K562 (cell line): ENCODE data around the gene SNX4. TPM values are rescaled to one million over a fixed set of nuclear protein-coding genes. Genes with fewer than 3 reads are reported as not detected.

Source experiments
- ATAC-seq: fragments of 200-7000 bp; cut with Tn5 transposase; 3 replicates; pipeline ENCODE4 v1.9.1; 2020; ENCODE audit warnings: moderate library complexity
- BruUV-seq: library from RNA; stranded (reverse); fragments of 400-500 nt; replicated peaks from 2 replicates; lab custom pipeline; 2021; lab: Mats Ljungman, UMichigan
- CTCF ChIA-PET: fragments of 300-600 bp; formaldehyde crosslinking; extraction: SDS; loops from one replicate; lab custom pipeline; 2021; ENCODE audit warnings: low intra/inter-chr PET ratio; lab: Yijun Ruan, JAX
- POLR2A ChIA-PET: fragments of 300-600, 350-650 bp; sonication (Branson Sonifier 250); formaldehyde crosslinking; extraction: SDS; loops from one replicate; lab custom pipeline; 2021; ENCODE audit warnings: antibody characterized with exemption, inconsistent platforms; lab: Yijun Ruan, JAX
- DNase-seq, 4 experiments: peaks; one replicate each; pipeline versions ENCODE4 v3.0.0 to v3.0.0-alpha.2; 2011 to 2018; ENCODE audit warnings: low spot score in 3 of 4, mixed read lengths in 3 of 4; ENCODE audit errors: extremely low read depth in 1 of 4
- FAIRE-seq: peaks from 2 replicates; lab custom pipeline; 2011; peaks lifted over from hg19 to GRCh38; lab: Jason Lieb, UNC
- H2AFZ ChIP-seq: 2 replicates; pipeline ENCODE4 v1.6.0; 2011; ENCODE audit warnings: low read depth, low read length, control low read depth, inconsistent platforms
- H3K27ac ChIP-seq: fragments of 200-600 bp; 3 replicates; pipeline ENCODE4 v1.8.0; 2011; ENCODE audit warnings: low read depth, mild to moderate bottlenecking, control low read depth, inconsistent platforms, low read length, moderate library complexity, mixed read lengths; ENCODE audit errors: extremely low read depth
- H3K27me3 ChIP-seq, 2 experiments: fragments of 300-600 bp in 1 of 2; 2 replicates in 1 of 2; 3 replicates in 1 of 2; pipeline versions ENCODE4 v1.6.0 to v1.8.0; 2011; ENCODE audit warnings: inconsistent platforms in 2 of 2, low read length in 2 of 2, mild to moderate bottlenecking in 1 of 2, mixed read lengths in 1 of 2, moderate library complexity in 1 of 2; ENCODE audit not compliant: control insufficient read depth in 2 of 2, insufficient read depth in 2 of 2
- H3K36me3 ChIP-seq: fragments of 300-600 bp; 3 replicates; pipeline ENCODE4 v1.8.0; 2011; ENCODE audit warnings: mild to moderate bottlenecking, low read length, inconsistent platforms; ENCODE audit not compliant: control insufficient read depth, insufficient read depth
- H3K4me1 ChIP-seq, 2 experiments: fragments of 200-600 bp in 1 of 2; replicated peaks in 1 of 2; 2 replicates in 1 of 2; 3 replicates in 1 of 2; pipeline versions ENCODE4 v1.5.1 to v1.8.0; 2011; ENCODE audit warnings: inconsistent platforms in 2 of 2, low read length in 2 of 2, mild to moderate bottlenecking in 1 of 2, mixed read lengths in 1 of 2, moderate library complexity in 1 of 2; ENCODE audit not compliant: control insufficient read depth in 2 of 2, insufficient read depth in 2 of 2
- H3K4me2 ChIP-seq: 2 replicates; pipeline ENCODE4 v1.6.1; 2011; ENCODE audit warnings: low read length, control low read depth, inconsistent platforms, mixed read lengths; ENCODE audit not compliant: insufficient read depth
- H3K4me3 ChIP-seq: fragments of 200-600 bp; sonication (generic), shearing (Covaris generic); 2 replicates; pipeline ENCODE4 v1.5.1; 2016; ENCODE audit warnings: control low read depth, inconsistent platforms
- H3K79me2 ChIP-seq: fragments of 200-600 bp; 3 replicates; pipeline ENCODE4 v1.8.0; 2011; ENCODE audit warnings: low read length, inconsistent platforms; ENCODE audit not compliant: control insufficient read depth, insufficient read depth
- H3K9ac ChIP-seq, 2 experiments: 2 replicates each; pipeline versions ENCODE4 v1.6.0 to v1.6.1; 2011; ENCODE audit warnings: low read depth in 2 of 2, low read length in 2 of 2, control low read depth in 1 of 2, inconsistent platforms in 1 of 2, mild to moderate bottlenecking in 1 of 2, mixed read lengths in 1 of 2; ENCODE audit not compliant: insufficient read depth in 1 of 2
- H3K9me1 ChIP-seq: one replicate; pipeline ENCODE4 v1.6.0; 2011; ENCODE audit warnings: inconsistent platforms, mild to moderate bottlenecking, low read length, moderate library complexity; ENCODE audit not compliant: control insufficient read depth, insufficient read depth
- H3K9me3 ChIP-seq: replicated peaks from 2 replicates; pipeline ENCODE4 v1.5.1; 2011; ENCODE audit warnings: low read depth, low read length, inconsistent platforms; ENCODE audit not compliant: control insufficient read depth, insufficient read depth
- H4K20me1 ChIP-seq: replicated peaks from 2 replicates; pipeline ENCODE4 v1.6.1; 2011; ENCODE audit warnings: low read length, inconsistent platforms, mixed read lengths; ENCODE audit not compliant: control insufficient read depth, insufficient read depth
- CBX1 ChIP-seq: sonication (generic); IDR thresholded peaks from 2 replicates; pipeline ENCODE4 v1.6.1; 2016; ENCODE audit warnings: antibody characterized with exemption, low read depth, mild to moderate bottlenecking
- DPF2 ChIP-seq: fragments of 450-650 bp; IDR thresholded peaks from 2 replicates; pipeline ENCODE4 v1.6.1; 2016
- GATA2 ChIP-seq: sonication (generic); formaldehyde crosslinking; IDR thresholded peaks from 2 replicates; pipeline ENCODE4 v1.4.0; 2020; ENCODE audit warnings: mild to moderate bottlenecking, missing genetic modification reagents
- ILF3 ChIP-seq: fragments of 450-650 bp; IDR thresholded peaks from 2 replicates; pipeline ENCODE4 v1.6.1; 2018; ENCODE audit warnings: antibody characterized with exemption, mild to moderate bottlenecking, moderate library complexity, borderline replicate concordance
- MBD2 ChIP-seq: sonication (generic); IDR thresholded peaks from 2 replicates; pipeline ENCODE4 v1.6.1; 2016; ENCODE audit warnings: low read depth, borderline replicate concordance
- MECOM ChIP-seq: fragments of 250-450 bp; sonication (Bioruptor Pico); IDR thresholded peaks from 2 replicates; pipeline ENCODE4 v1.8.0; 2022; ENCODE audit warnings: inconsistent platforms
- MLX ChIP-seq, 2 experiments: fragments of 450-650 bp in 1 of 2; sonication (generic) in 1 of 2; formaldehyde crosslinking; conservative IDR thresholded peaks; 2 replicates each; pipeline versions ENCODE4 v1.4.0 to v1.8.1; 2020 to 2022; ENCODE audit warnings: mild to moderate bottlenecking in 1 of 2, missing genetic modification reagents in 1 of 2
- RFX5 ChIP-seq: IDR thresholded peaks from 2 replicates; pipeline ENCODE4 v1.6.1; 2011; ENCODE audit warnings: low read depth, mild to moderate bottlenecking, improper control_type of control experiment, low read length
- RUNX1 ChIP-seq: sonication (generic); IDR thresholded peaks from 2 replicates; pipeline ENCODE4 v1.6.1; 2016; ENCODE audit warnings: antibody characterized with exemption, low read depth
- THRB ChIP-seq: fragments of 450-650 bp; formaldehyde crosslinking; conservative IDR thresholded peaks from 2 replicates; pipeline ENCODE4 v1.4.0; 2022; ENCODE audit warnings: mild to moderate bottlenecking, missing genetic modification characterization
- ZBTB9 ChIP-seq: fragments of 450-650 bp; formaldehyde crosslinking; IDR thresholded peaks from 2 replicates; pipeline ENCODE4 v1.4.0; 2020; ENCODE audit warnings: mild to moderate bottlenecking, moderate library complexity
- ZNF140 ChIP-seq: fragments of 250-450 bp; sonication (Bioruptor Pico); IDR thresholded peaks from 2 replicates; pipeline ENCODE4 v1.8.0; 2021; ENCODE audit warnings: moderate library complexity, mild to moderate bottlenecking, inconsistent platforms
- ZNF175 ChIP-seq: fragments of 200-800 bp; sonication (Bioruptor generic); IDR thresholded peaks from 2 replicates; pipeline ENCODE4 v1.6.1; 2016; ENCODE audit warnings: low read depth, mild to moderate bottlenecking, missing genetic modification characterization, missing compliant biosample characterization
- ZNF197 ChIP-seq: fragments of 200-800 bp; sonication (Bioruptor generic); IDR thresholded peaks from 2 replicates; pipeline ENCODE4 v1.6.1; 2016; ENCODE audit warnings: low read depth, missing genetic modification characterization, missing compliant biosample characterization
- WGBS: fragments of 100-300 bp; shearing (Covaris generic); methylation state at CpG from one replicate; pipeline ENCODE4 v1.1.6; 2016; ENCODE audit warnings: low coverage, mixed read lengths; ENCODE audit not compliant: insufficient coverage; ENCODE audit errors: missing lambda C conversion rate; 5-methylcytosine and 5-hydroxymethylcytosine counted together
- in situ Hi-C: fragments of 300-500 bp; cut with MboI; formaldehyde crosslinking; loops from 4 replicates; pipeline ENCODE4 v1.15.0; 2018; ENCODE audit warnings: inconsistent platforms, mixed read lengths
- intact Hi-C: fragments of 100-400 bp; cut with micrococcal nuclease; formaldehyde crosslinking; loops from 2 replicates; pipeline ENCODE4 v1.14.2; 2022
- polyA plus RNA-seq, 8 experiments: library from polyadenylated mRNA; depleted of rRNA in 4 of 8; stranded (reverse) in 5 of 8; unstranded in 3 of 8; fragments of >200 nt; fragmentation: Nextera tagmentation in 2 of 8; fragmentation: Illumina TruSeq in 1 of 8; extraction: Ambion mirVana in 2 of 8; extraction: Trizol in 1 of 8; gene quantifications; 2 replicates each; pipeline versions ENCODE4 v1.2.1 to v1.2.3, GENCODE V29; 2011 to 2014; ENCODE audit warnings: inconsistent platforms in 1 of 8, missing spikeins in 1 of 8
- total RNA-seq, 7 experiments: library from RNA; depleted of rRNA in 6 of 7; stranded (reverse); fragments of >200 nt in 6 of 7; fragmentation: Illumina TruSeq in 2 of 7; extraction: Trizol in 2 of 7; gene quantifications; 2 replicates each; pipeline versions ENCODE4 v1.2.1 to v1.2.3, GENCODE V29; 2011 to 2021; ENCODE audit warnings: low replicate concordance in 1 of 7
- TF ChIP-seq, protein P1 (sequence below): fragments of 250-450 bp; sonication (Bioruptor Pico); IDR thresholded peaks from 2 replicates; pipeline ENCODE4 v1.6.1; 2021; ENCODE audit warnings: mild to moderate bottlenecking
- TF ChIP-seq, protein P2 (sequence below), 2 experiments: fragments of 450-650 bp in 1 of 2; sonication (generic) in 1 of 2; formaldehyde crosslinking in 1 of 2; IDR thresholded peaks in 1 of 2; conservative IDR thresholded peaks in 1 of 2; 2 replicates each; pipeline versions ENCODE4 v1.6.1 to v1.8.1; 2016 to 2023; ENCODE audit warnings: mild to moderate bottlenecking in 2 of 2, moderate library complexity in 2 of 2, inconsistent platforms in 1 of 2, missing genetic modification reagents in 1 of 2

The SNX4 gene
- total and polyA plus RNA-seq, 9 of the 15 experiments (the other 6 are each of a cell fraction or from before 2014, with no cell fraction given) = 11.4 to 40.3 (median 30.0) TPM

GRCh38 chr3:125401402-125401801, 118.6 kb downstream of the SNX4 start:
- intact Hi-C loops = no loop called here
- no peak overlapping the region for H3K4me2 ChIP-seq
- no peak overlapping the region for H3K4me3 ChIP-seq
- TF ChIP-seq, protein P1, sequence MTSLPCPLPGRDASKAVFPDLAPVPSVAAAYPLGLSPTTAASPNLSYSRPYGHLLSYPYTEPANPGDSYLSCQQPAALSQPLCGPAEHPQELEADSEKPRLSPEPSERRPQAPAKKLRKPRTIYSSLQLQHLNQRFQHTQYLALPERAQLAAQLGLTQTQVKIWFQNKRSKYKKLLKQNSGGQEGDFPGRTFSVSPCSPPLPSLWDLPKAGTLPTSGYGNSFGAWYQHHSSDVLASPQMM (CRISPR knock-in tag) = no peak
- TF ChIP-seq RUNX1 (no peak), ZNF175 (CRISPR knock-in tag) (no peak), ILF3 (no peak), RFX5 (no peak), ZBTB9 (CRISPR knock-in tag) (no peak), CBX1 (no peak), MLX (CRISPR knock-in tag; conservative IDR thresholded peaks at IDR 0.05) (no peak), MECOM (CRISPR knock-in tag) (no peak), THRB (CRISPR knock-in tag) (no peak), GATA2 (CRISPR knock-in tag) (no peak), DPF2 (no peak), ZNF140 (CRISPR knock-in tag) (no peak), ZNF197 (CRISPR knock-in tag) (no peak), MBD2 (no peak)
- TF ChIP-seq, protein P2, sequence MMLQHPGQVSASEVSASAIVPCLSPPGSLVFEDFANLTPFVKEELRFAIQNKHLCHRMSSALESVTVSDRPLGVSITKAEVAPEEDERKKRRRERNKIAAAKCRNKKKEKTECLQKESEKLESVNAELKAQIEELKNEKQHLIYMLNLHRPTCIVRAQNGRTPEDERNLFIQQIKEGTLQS (IDR thresholded peaks at IDR 0.05) = no peak
- TF ChIP-seq, protein P2 (CRISPR knock-in tag; conservative IDR thresholded peaks at IDR 0.05) = no peak

More at GRCh38 chr3:125401402-125401801, 118.6 kb downstream of the SNX4 start:
- ATAC-seq = no peak
- Histone ChIP-seq H3K79me2 (no peaks in the 10 kb centered on the region), H4K20me1 (no peaks in the 10 kb centered on the region), H3K4me1 (no peaks in the 10 kb centered on the region), H2AFZ (no peak overlapping the region), H3K27ac (no peak overlapping the region), H3K27me3 (no peaks in the 10 kb centered on the region; a peak in 1 of 5 replicates), H3K9ac (no peak overlapping the region), H3K36me3 (no peaks in the 10 kb centered on the region), H3K9me1 (no peaks in the 10 kb centered on the region), H3K9me3 (no peaks in the 10 kb centered on the region)
- in situ Hi-C loops = no loop called here
- no peak for FAIRE-seq
- WGBS = 0% methylated on average over 1 of the region's 1 CpG
- CTCF ChIA-PET = no interaction called here
- POLR2A ChIA-PET = no interaction called here
- no TSS peak for BruUV-seq
- DNase-seq = no peak
